SK-N-SH treated with all-trans-retinoic acid at 6 μM for 48 hours (cell line): Measurements from ENCODE around the gene RAB11B.

Experiments
- ATAC-seq: fragments of 200-7000 bp; cut with Tn5 transposase; 3 replicates; pipeline ENCODE4 v1.9.1; 2020; ENCODE audit warnings: mild to moderate bottlenecking, moderate library complexity
- BACH2 ChIP-seq: fragments of 250-450 bp; sonication (Bioruptor Pico); IDR thresholded peaks from 2 replicates; pipeline ENCODE4 v1.9.0; 2021; ENCODE audit warnings: mild to moderate bottlenecking, borderline replicate concordance
- CSDC2 ChIP-seq: fragments of 250-450 bp; sonication (Bioruptor Pico); IDR thresholded peaks from 2 replicates; pipeline ENCODE4 v1.5.0; 2020; ENCODE audit warnings: mild to moderate bottlenecking, moderate library complexity
- ESRRG ChIP-seq: fragments of 250-450 bp; sonication (Bioruptor Pico); IDR thresholded peaks from 2 replicates; pipeline ENCODE4 v1.6.1; 2021; ENCODE audit warnings: mild to moderate bottlenecking
- GLIS3 ChIP-seq: fragments of 250-450 bp; sonication (Bioruptor Pico); IDR thresholded peaks from 2 replicates; pipeline ENCODE4 v1.5.0; 2020; ENCODE audit warnings: mild to moderate bottlenecking, moderate library complexity
- ISL1 ChIP-seq: fragments of 250-450 bp; sonication (Bioruptor Pico); IDR thresholded peaks from 2 replicates; pipeline ENCODE4 v2.1.2; 2022; ENCODE audit warnings: mild to moderate bottlenecking, moderate library complexity
- OSR1 ChIP-seq: fragments of 250-450 bp; sonication (Bioruptor Pico); IDR thresholded peaks from 2 replicates; pipeline ENCODE4 v1.8.0; 2022; ENCODE audit warnings: moderate library complexity, mild to moderate bottlenecking, inconsistent platforms
- PPARA ChIP-seq: fragments of 250-450 bp; sonication (Bioruptor Pico); IDR thresholded peaks from 2 replicates; pipeline ENCODE4 v1.5.0; 2020; ENCODE audit warnings: mild to moderate bottlenecking, borderline replicate concordance
- SNAI2 ChIP-seq: fragments of 250-450 bp; sonication (Bioruptor Pico); IDR thresholded peaks from 2 replicates; pipeline ENCODE4 v1.5.0; 2020; ENCODE audit warnings: mild to moderate bottlenecking, moderate library complexity
- TCF4 ChIP-seq: fragments of 250-450 bp; sonication (Bioruptor Pico); IDR thresholded peaks from 2 replicates; pipeline ENCODE4 v1.8.0; 2021; ENCODE audit warnings: mild to moderate bottlenecking, moderate library complexity, borderline replicate concordance
- TOX ChIP-seq: fragments of 250-450 bp; sonication (Bioruptor Pico); IDR thresholded peaks from 2 replicates; pipeline ENCODE4 v1.8.0; 2021; ENCODE audit warnings: mild to moderate bottlenecking, moderate library complexity, borderline replicate concordance
- ZFP3 ChIP-seq: fragments of 250-450 bp; sonication (Bioruptor Pico); IDR thresholded peaks from 2 replicates; pipeline ENCODE4 v1.5.0; 2020; ENCODE audit warnings: mild to moderate bottlenecking, moderate library complexity
- ZFP30 ChIP-seq: fragments of 450-650 bp; formaldehyde crosslinking; IDR thresholded peaks from 2 replicates; pipeline ENCODE4 v1.5.0; 2022; ENCODE audit warnings: mild to moderate bottlenecking, moderate library complexity
- ZNF70 ChIP-seq: fragments of 450-650 bp; formaldehyde crosslinking; IDR thresholded peaks from 2 replicates; pipeline ENCODE4 v1.5.0; 2020; ENCODE audit warnings: mild to moderate bottlenecking, moderate library complexity
- TF ChIP-seq, protein P1 (sequence below): fragments of 250-450 bp; sonication (Bioruptor Pico); IDR thresholded peaks from 2 replicates; pipeline ENCODE4 v1.8.0; 2020; ENCODE audit warnings: mild to moderate bottlenecking, moderate library complexity, borderline replicate concordance
- TF ChIP-seq, protein P2 (sequence below): fragments of 250-450 bp; sonication (Bioruptor Pico); IDR thresholded peaks from 2 replicates; pipeline ENCODE4 v1.5.1; 2020; ENCODE audit warnings: low read depth, mild to moderate bottlenecking, moderate library complexity
- TF ChIP-seq, protein P3 (sequence below): fragments of 250-450 bp; sonication (Bioruptor Pico); IDR thresholded peaks from 2 replicates; pipeline ENCODE4 v1.5.0; 2020; ENCODE audit warnings: mild to moderate bottlenecking, moderate library complexity

RAB11B gene

DNA sequence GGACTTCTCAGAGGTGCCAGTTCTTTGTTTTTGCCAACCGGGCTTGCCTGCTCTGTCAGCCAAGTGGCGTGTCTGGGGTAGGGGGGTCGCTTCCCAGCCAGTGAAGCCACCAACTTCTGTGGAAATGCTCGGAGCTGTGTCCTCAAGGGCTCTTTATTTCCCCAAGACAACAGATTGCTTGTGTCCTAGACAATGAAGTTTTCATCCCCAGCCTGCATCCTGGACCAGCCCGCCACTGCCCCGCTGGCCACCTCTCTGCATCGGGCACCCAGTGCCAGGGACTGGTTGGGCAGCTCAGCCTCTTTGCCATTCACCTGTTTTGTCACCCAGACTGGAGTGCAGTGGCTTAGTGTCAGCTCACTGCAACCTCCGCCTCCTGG lies 3.7 kb downstream of the RAB11B start:
- no peak for ATAC-seq
- no peak for TF ChIP-seq ZNF70 (CRISPR knock-in tag)

DNA sequence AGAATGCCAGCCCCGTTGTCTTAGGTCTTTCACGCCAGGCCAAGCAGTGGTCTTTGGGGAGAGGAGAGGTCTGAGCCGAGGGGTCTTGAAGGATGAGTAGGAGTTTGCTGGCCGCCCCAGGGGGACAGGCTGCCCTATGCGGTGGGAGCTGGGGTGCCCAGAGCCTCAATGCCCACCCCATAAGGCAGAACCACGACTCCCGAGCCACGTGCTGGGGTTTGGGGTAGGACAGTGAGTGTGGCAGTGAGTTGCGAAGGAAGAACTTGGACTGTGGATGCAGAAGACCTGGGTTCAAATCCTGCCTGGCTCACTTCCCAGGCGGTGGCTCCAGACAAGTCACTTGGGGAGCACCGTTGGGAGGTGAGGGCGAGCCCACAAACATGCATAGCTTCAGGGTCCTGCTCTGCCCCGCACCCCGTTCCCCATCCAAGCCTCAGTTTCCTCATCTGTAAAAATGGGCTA lies 5.5 kb downstream of the RAB11B start:
- peak; percentile 94 for TF ChIP-seq ZFP3 (CRISPR knock-in tag)
- TF ChIP-seq, protein P1, sequence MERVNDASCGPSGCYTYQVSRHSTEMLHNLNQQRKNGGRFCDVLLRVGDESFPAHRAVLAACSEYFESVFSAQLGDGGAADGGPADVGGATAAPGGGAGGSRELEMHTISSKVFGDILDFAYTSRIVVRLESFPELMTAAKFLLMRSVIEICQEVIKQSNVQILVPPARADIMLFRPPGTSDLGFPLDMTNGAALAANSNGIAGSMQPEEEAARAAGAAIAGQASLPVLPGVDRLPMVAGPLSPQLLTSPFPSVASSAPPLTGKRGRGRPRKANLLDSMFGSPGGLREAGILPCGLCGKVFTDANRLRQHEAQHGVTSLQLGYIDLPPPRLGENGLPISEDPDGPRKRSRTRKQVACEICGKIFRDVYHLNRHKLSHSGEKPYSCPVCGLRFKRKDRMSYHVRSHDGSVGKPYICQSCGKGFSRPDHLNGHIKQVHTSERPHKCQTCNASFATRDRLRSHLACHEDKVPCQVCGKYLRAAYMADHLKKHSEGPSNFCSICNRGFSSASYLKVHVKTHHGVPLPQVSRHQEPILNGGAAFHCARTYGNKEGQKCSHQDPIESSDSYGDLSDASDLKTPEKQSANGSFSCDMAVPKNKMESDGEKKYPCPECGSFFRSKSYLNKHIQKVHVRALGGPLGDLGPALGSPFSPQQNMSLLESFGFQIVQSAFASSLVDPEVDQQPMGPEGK (CRISPR knock-in tag), result no peak
- TF ChIP-seq, protein P2, sequence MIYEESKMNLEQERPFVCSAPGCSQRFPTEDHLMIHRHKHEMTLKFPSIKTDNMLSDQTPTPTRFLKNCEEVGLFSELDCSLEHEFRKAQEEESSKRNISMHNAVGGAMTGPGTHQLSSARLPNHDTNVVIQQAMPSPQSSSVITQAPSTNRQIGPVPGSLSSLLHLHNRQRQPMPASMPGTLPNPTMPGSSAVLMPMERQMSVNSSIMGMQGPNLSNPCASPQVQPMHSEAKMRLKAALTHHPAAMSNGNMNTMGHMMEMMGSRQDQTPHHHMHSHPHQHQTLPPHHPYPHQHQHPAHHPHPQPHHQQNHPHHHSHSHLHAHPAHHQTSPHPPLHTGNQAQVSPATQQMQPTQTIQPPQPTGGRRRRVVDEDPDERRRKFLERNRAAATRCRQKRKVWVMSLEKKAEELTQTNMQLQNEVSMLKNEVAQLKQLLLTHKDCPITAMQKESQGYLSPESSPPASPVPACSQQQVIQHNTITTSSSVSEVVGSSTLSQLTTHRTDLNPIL (CRISPR knock-in tag), result no peak
- no peak for TF ChIP-seq ZNF70 (CRISPR knock-in tag)
- ATAC-seq, result no peak

DNA sequence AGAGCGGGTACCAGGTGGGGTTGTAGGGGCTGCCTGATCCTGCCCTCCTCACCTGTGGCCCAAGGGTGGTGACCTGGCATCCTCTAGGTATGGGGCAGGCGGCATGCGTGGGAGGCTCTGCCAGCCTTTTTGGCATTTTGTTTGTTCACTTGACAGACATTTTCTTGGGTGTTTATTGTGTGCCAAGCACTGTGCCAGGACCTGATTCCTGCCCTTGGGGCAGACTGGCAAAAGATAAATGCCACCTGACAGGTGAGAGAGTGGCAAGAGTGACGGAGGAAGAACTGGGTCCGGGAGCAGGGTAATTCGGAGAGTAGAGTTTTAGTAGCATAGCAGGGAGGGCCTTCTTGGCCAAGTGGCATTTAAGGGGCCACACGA lies 6.0 kb downstream of the RAB11B start:
- no peak for ATAC-seq
- TF ChIP-seq PPARA (CRISPR knock-in tag), result no peak
- no peak for TF ChIP-seq GLIS3 (CRISPR knock-in tag)
- no peak for TF ChIP-seq TOX (CRISPR knock-in tag)
- no peak for TF ChIP-seq TCF4 (CRISPR knock-in tag)
- TF ChIP-seq SNAI2 (CRISPR knock-in tag), result no peak
- TF ChIP-seq, protein P2 (CRISPR knock-in tag), result no peak
- TF ChIP-seq, protein P3, sequence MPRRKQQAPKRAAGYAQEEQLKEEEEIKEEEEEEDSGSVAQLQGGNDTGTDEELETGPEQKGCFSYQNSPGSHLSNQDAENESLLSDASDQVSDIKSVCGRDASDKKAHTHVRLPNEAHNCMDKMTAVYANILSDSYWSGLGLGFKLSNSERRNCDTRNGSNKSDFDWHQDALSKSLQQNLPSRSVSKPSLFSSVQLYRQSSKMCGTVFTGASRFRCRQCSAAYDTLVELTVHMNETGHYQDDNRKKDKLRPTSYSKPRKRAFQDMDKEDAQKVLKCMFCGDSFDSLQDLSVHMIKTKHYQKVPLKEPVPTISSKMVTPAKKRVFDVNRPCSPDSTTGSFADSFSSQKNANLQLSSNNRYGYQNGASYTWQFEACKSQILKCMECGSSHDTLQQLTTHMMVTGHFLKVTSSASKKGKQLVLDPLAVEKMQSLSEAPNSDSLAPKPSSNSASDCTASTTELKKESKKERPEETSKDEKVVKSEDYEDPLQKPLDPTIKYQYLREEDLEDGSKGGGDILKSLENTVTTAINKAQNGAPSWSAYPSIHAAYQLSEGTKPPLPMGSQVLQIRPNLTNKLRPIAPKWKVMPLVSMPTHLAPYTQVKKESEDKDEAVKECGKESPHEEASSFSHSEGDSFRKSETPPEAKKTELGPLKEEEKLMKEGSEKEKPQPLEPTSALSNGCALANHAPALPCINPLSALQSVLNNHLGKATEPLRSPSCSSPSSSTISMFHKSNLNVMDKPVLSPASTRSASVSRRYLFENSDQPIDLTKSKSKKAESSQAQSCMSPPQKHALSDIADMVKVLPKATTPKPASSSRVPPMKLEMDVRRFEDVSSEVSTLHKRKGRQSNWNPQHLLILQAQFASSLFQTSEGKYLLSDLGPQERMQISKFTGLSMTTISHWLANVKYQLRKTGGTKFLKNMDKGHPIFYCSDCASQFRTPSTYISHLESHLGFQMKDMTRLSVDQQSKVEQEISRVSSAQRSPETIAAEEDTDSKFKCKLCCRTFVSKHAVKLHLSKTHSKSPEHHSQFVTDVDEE (CRISPR knock-in tag), result no peak
- TF ChIP-seq ZFP3 (CRISPR knock-in tag), result no peak
- TF ChIP-seq BACH2 (CRISPR knock-in tag), result no peak
- TF ChIP-seq ZNF70 (CRISPR knock-in tag), result no peak
- no peak for TF ChIP-seq ZFP30 (CRISPR knock-in tag)
- no peak for TF ChIP-seq ISL1 (CRISPR knock-in tag)
- TF ChIP-seq CSDC2, result no peak

DNA sequence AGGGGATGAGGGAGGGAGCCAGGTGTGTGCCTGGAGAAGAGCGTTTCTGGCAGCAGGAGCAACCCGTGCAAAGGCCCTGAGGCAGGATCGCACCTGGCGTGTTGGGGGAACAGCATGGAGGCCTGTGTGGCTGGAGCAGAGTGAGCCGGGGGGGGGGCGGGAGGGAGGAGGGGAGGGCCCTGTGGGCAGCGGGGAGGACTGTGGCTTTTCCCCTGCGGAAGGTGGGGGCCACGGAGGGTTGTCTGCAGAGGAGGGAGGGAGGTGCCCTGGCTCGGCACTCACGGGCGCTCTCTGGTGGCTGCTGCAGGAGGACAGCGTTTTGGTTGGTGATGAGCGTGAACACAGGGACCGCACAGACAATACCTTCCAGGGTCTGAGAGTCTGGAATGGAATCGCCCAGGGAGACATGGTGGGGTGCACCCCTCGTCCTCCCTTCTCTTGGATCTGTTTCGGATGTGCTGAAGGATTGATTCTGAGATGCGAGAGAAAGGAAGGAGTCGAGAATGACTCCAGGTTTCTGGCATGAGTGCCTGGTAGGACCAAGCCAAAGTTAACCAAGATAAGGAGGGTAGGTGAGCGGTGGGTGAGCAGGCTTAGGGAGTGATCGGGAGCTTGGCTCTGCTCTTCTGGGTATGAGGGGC lies 6.5 kb downstream of the RAB11B start:
- no peak for TF ChIP-seq ESRRG
- no peak for TF ChIP-seq CSDC2
- TF ChIP-seq OSR1, result no peak
- TF ChIP-seq ZFP3 (CRISPR knock-in tag), result peak; percentile 58; the same call in 1 of the 2 replicates
- TF ChIP-seq PPARA (CRISPR knock-in tag), result no peak
- TF ChIP-seq, protein P1 (CRISPR knock-in tag), result no peak
- no peak for TF ChIP-seq ZFP30 (CRISPR knock-in tag)
- peak; percentile 85 for ATAC-seq

DNA sequence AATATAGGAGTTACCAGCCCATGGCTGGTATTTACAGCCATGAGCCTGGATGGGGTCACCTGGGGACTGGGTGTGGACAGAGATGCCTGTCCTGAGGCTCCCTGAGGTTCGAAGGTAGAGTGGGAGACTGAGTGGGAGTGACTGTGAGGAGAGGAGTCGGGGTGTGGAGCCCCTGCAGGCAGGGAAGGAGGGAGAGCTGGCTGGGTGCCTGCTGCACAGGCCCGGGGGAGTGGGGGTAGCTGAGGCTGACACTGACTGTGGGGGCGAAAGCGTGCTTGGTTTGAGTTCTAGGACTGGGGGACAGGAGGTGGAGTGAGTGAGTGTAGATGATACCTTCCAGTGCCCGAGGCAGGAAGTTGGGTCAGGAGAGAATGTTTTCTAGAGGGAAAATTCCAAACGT lies 7.1 kb downstream of the RAB11B start:
- no peak for TF ChIP-seq ESRRG
- TF ChIP-seq, protein P2 (CRISPR knock-in tag), result no peak
- no peak; the same call in 2 of the 3 replicates for ATAC-seq
